Fibroblast of pulmonary artery (primary cell): ENCODE measurements around the gene SDK1.

Source experiments
- DNase-seq: peaks from one replicate; pipeline ENCODE4 v3.0.0-alpha.2; 2010; ENCODE audit warnings: low read depth
- H3K4me3 ChIP-seq: replicated peaks from 2 replicates; pipeline ENCODE4 v1.5.1; 2011; ENCODE audit warnings: low read depth, mild to moderate bottlenecking, control low read depth, low read length, moderate library complexity
- TF ChIP-seq, protein P1 (sequence below): IDR thresholded peaks from 2 replicates; pipeline ENCODE4 v1.5.1; 2011; ENCODE audit warnings: mild to moderate bottlenecking, control low read depth, low read length, inconsistent platforms; ENCODE audit errors: missing control alignments

SDK1 gene

DNA sequence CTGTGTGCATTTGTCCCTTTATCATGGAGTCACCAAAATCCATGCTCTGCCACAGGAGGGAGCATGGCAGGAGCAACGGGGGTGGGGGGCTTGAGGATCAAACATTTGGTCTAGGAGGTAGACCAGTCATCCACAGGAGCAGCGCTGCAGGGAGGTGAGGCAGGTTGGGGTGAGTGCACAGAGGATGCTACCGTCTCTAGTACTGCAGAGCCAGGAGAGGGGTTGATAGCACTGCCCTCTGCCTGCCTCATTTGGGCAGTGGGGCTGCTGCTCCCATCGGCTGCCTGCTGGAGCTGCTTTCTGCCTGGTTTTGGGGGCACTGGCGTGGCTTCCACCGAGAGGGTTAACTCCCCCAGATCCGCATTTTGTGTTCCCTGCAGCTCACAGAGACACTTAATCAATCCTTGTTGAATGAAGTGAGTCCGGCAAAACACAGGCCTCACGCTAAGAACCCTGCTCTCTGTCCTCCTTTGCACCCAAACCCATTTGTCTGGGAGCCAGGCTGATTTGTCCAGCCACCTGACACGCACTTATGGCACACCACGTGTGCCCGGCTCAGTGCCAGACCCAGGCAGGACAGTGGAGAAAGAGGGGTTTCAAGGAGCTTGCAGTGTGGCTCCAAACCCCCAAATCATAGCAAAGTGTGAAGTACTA is 854.0 kb downstream of the SDK1 start:
- TF ChIP-seq, protein P1, sequence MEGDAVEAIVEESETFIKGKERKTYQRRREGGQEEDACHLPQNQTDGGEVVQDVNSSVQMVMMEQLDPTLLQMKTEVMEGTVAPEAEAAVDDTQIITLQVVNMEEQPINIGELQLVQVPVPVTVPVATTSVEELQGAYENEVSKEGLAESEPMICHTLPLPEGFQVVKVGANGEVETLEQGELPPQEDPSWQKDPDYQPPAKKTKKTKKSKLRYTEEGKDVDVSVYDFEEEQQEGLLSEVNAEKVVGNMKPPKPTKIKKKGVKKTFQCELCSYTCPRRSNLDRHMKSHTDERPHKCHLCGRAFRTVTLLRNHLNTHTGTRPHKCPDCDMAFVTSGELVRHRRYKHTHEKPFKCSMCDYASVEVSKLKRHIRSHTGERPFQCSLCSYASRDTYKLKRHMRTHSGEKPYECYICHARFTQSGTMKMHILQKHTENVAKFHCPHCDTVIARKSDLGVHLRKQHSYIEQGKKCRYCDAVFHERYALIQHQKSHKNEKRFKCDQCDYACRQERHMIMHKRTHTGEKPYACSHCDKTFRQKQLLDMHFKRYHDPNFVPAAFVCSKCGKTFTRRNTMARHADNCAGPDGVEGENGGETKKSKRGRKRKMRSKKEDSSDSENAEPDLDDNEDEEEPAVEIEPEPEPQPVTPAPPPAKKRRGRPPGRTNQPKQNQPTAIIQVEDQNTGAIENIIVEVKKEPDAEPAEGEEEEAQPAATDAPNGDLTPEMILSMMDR, result no peak

DNA sequence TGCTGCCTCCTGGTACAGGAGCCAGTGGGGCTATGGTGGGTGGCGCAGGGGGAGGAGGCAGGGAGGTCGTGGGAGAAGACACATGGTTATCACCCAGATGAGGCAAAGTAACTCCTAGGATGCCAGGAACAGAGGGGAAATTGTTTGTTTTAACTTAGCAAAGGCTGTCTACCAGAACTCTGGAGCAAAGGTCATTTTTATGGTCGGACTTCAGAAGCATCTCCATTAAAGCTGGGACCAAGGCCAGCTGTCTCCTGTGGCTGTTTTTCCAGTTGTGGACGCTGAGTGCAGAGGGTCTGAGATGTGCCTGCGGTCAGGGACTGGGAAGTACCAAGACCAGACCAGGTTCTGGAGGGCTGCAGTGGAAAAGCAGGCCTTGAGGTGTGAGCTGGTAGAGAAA is 855.1 kb downstream of the SDK1 start:
- TF ChIP-seq, protein P1, result no peak
- no peak overlapping the region for H3K4me3 ChIP-seq
- no peak for DNase-seq

More for the DNA sequence above, 854.0 kb downstream of the SDK1 start:
- no peak for DNase-seq
- H3K4me3 ChIP-seq, result no peak overlapping the region

DNA sequence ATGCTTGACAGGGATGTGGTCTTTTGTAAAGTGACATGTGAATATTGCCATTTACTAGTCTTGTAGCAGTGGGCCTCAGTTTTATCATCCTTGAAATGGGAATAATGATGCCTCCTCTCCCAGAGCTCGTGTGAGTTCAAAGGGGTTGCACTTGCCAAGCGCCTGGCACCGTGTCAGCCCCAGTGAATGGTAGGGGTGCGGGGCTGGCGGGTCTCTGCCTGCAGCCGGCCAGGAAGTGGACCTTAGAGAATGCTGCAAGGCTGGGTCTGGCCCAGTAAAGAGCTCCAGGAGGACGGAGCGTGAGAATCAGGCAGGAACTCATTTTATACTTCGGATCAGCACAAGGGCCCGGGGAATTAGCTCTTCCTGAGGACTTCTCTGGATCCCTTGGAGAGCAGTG is 856.6 kb downstream of the SDK1 start:
- H3K4me3 ChIP-seq, result no peak overlapping the region
- TF ChIP-seq, protein P1, result no peak
- DNase-seq, result no peak

DNA sequence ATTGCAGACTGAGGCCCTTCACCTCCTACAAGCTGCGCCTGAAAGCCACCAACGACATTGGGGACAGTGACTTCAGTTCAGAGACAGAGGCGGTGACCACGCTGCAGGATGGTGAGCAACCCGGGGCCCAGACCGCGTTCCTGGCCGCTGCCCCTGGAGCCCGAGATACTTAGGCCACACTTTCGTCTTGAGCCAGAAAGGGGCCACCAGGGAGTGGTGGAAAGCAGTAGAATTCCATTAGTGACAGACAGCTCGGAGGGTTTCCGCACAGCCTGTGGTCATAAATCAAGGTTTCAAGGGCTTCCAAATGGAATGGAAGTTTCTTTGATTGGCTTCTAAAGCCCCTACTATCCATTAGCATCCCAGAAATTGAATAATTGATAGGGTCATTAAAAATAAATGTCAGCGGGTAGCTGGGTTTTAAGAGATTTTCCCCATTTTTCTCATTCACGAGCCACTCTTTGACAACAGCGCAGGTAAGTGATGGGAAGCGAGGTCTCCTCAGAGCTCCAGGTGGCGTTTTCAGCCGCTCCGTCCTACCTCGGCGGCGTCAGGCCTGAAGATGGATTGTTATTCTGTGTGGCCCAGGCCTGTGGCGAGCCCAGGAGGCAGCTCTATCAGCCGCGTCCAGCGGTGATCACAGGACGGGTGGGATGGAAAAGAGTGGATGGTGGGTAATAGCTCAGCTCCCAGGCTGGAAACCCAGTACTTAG is 857.5 kb downstream of the SDK1 start:
- TF ChIP-seq, protein P1, result no peak
- no peak for DNase-seq
- no peak overlapping the region for H3K4me3 ChIP-seq

DNA sequence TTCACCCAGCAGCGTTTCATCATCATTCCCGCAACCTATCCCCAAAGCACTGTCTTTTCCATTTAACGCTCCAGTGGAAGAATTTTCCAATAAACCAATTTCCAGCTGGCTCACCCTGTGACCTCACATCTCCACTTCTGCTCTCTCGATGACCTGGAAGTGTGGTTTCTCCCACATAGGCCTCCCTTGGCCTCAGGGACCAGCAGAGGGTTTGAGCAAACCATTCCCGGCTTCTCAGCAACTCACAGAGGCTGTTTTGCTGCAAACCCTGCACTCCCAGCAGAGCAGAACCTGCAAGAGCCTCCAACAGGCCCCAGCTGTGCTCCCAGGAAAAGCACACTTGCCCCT is 858.1 kb downstream of the SDK1 start:
- no peak for DNase-seq
- TF ChIP-seq, protein P1, result no peak
- H3K4me3 ChIP-seq, result no peak overlapping the region

DNA sequence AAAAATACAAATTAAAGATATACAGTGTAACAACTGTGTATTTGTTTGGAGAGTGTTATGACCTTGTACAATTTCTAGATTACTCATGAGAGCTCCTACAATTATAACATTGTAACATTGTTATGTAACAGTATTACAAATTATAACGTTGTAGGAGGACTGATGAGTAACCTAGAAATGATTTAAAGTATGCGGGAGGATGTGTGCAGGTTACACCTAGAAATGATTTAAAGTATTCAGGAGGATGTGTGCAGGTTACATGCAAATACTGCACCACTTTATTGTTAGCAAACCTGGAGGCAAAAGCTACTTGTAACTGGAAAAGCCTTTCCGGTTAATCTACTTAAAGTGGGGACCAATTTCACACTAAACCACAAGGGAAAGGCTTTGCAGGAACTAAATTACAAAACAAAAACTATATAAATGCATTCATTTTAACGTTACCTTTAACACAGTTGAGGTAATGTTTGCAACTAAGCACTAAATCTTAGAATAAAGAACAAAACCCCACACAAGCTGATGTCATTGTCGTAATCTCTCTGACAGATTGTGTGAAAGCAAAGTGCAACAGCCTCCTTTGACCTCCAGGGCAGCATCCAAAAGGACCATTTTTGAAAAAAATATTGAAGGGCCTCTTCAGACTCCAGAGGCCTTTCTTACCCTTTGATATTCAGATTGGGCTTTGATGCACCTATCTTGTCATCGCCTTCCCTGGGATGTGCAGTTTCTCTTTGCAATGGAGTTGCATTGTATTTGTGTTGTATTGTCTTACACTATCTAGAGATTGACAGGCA is 858.9 kb downstream of the SDK1 start:
- TF ChIP-seq, protein P1, result no peak
- H3K4me3 ChIP-seq, result no peak overlapping the region
- DNase-seq, result no peak
